ENCODE results near the gene BPIFA2. TPM values are rescaled to one million over a fixed set of nuclear protein-coding genes. Genes with fewer than 3 reads are reported as not detected.

Gene BPIFA2
- total and polyA plus RNA-seq, 10 of the 15 experiments (the other 5 are each of a cell fraction or from before 2014, with no cell fraction given) = not detected

- no peak for TF ChIP-seq E2F4 (IDR thresholded peaks at IDR 0.05; ENCODE audit: low read depth, low read length)
Measured at GRCh38 chr20:33137195-33137594, 30.8 kb upstream of the BPIFA2 start (continued).

GRCh38 chr20:33139467-33139866 is 28.5 kb upstream of the BPIFA2 start:
- no peaks in the 10 kb centered on the region for H4K20me1 ChIP-seq (ENCODE audit: control insufficient read depth, insufficient read depth)
- CTCF ChIA-PET = no interaction called here
- no peak overlapping the region for H3K9ac ChIP-seq (ENCODE audit: control insufficient read depth, insufficient read depth, low read length)
- no peaks in the 10 kb centered on the region for H3K36me3 ChIP-seq (ENCODE audit: control insufficient read depth in 2 of 2, insufficient read depth in 2 of 2, low read length in 1 of 2)
- no peak for FAIRE-seq
- ATAC-seq = no peak
- in situ Hi-C loops (cut with MboI) (no loop called here), intact Hi-C loops (cut with micrococcal nuclease; ENCODE audit: unreplicated experiment) (no loop called here)
- H3K79me2 ChIP-seq (ENCODE audit: control insufficient read depth, insufficient read depth, low read length) = no peaks in the 10 kb centered on the region
- no peaks in the 10 kb centered on the region; the same call in 2 of the 3 replicates for H3K9me3 ChIP-seq (replicated peaks; ENCODE audit: control insufficient read depth, insufficient read depth, low read length)
- BruUV-seq (replicated peaks) = no TSS peak
- H2AFZ ChIP-seq (ENCODE audit: control insufficient read depth, low read depth, low read length) = no peak overlapping the region
- TF ChIP-seq POLR2AphosphoS5 (IDR thresholded peaks at IDR 0.05; ENCODE audit: low read length) (no peak), PAX8 (IDR thresholded peaks at IDR 0.05) (no peak), NRF1 (conservative IDR thresholded peaks at IDR 0.05; ENCODE audit: low read depth, low read length) (no peak), MEF2A (IDR thresholded peaks at IDR 0.05; ENCODE audit: insufficient read depth, low read depth, low read length) (no peak), IKZF1 (conservative IDR thresholded peaks at IDR 0.05) (no peak), ZBED1 (IDR thresholded peaks at IDR 0.05; ENCODE audit: borderline replicate concordance) (no peak), CHD1 (IDR thresholded peaks at IDR 0.05; ENCODE audit: low read depth, low read length) (no peak), BHLHE40 (IDR thresholded peaks at IDR 0.05; ENCODE audit: borderline replicate concordance in 1 of 2, low read depth in 2 of 2, low read length in 1 of 2) (no peak), MYC (IDR thresholded peaks at IDR 0.05; ENCODE audit: insufficient read depth, insufficient read length, insufficient replicate concordance, low read length, severe bottlenecking) (no peak), CHD2 (IDR thresholded peaks at IDR 0.05; ENCODE audit: borderline replicate concordance, low read depth, low read length) (no peak), ELK1 (IDR thresholded peaks at IDR 0.05; ENCODE audit: low read depth, low read length) (no peak), SRF (IDR thresholded peaks at IDR 0.05; ENCODE audit: low read depth in 2 of 2, low read length in 2 of 2) (no peak), FOXK2 (IDR thresholded peaks at IDR 0.05) (no peak), DPF2 (IDR thresholded peaks at IDR 0.05) (no peak)
- TF ChIP-seq, protein P1, sequence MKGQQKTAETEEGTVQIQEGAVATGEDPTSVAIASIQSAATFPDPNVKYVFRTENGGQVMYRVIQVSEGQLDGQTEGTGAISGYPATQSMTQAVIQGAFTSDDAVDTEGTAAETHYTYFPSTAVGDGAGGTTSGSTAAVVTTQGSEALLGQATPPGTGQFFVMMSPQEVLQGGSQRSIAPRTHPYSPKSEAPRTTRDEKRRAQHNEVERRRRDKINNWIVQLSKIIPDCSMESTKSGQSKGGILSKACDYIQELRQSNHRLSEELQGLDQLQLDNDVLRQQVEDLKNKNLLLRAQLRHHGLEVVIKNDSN (IDR thresholded peaks at IDR 0.05; ENCODE audit: borderline replicate concordance, extremely low read length, insufficient read depth, low read depth, low read length) = no peak
- SMC1A ChIA-PET (ENCODE audit: uncharacterized antibody, unreplicated experiment) = no interaction called here
- POLR2A ChIA-PET = no interaction called here
- H3K27me3 ChIP-seq (replicated peaks in 1 of 2; ENCODE audit: control insufficient read depth in 2 of 2, insufficient read depth in 2 of 2, low read length in 1 of 2) = no peaks in the 10 kb centered on the region
- no peaks in the 10 kb centered on the region for H3K4me1 ChIP-seq (ENCODE audit: control insufficient read depth, insufficient read depth, low read length)
- H3K4me3 ChIP-seq = no peak overlapping the region
- RAD21 ChIA-PET (ENCODE audit: unreplicated experiment) = no interaction called here
- no peak overlapping the region for H3K27ac ChIP-seq (ENCODE audit: control insufficient read depth, insufficient read depth)
- no peak for DNase-seq (ENCODE audit: low read depth, low spot score)
- no peak overlapping the region for H3K4me2 ChIP-seq (ENCODE audit: control insufficient read depth, insufficient read depth)
